ENCODE data around the gene RYR3.

The RYR3 gene

GRCh38 chr15:33500432-33501195, 189.8 kb downstream of the RYR3 start:
- in situ Hi-C loops (cut with HindIII; ENCODE audit: low sequenced_read_pairs) = no loop called here

- in situ Hi-C loops (cut with HindIII; ENCODE audit: low sequenced_read_pairs) = no loop called here
Measured at GRCh38 chr15:33503681-33504080, 192.9 kb downstream of the RYR3 start.

- in situ Hi-C loops (cut with HindIII; ENCODE audit: low sequenced_read_pairs) = no loop called here
Measured at GRCh38 chr15:33506781-33507296, 196.1 kb downstream of the RYR3 start.

- in situ Hi-C loops (cut with HindIII; ENCODE audit: low sequenced_read_pairs) = no loop called here
Measured at GRCh38 chr15:33508703-33509102, 197.9 kb downstream of the RYR3 start.

GRCh38 chr15:33515121-33515520, 204.4 kb downstream of the RYR3 start:
- in situ Hi-C loops (cut with HindIII; ENCODE audit: low sequenced_read_pairs) = no loop called here

GRCh38 chr15:33516563-33516962, 205.8 kb downstream of the RYR3 start:
- in situ Hi-C loops (cut with HindIII; ENCODE audit: low sequenced_read_pairs) = no loop called here

- in situ Hi-C loops (cut with HindIII; ENCODE audit: low sequenced_read_pairs) = no loop called here
Measured at GRCh38 chr15:33517944-33518343, 207.2 kb downstream of the RYR3 start.

- in situ Hi-C loops (cut with HindIII; ENCODE audit: low sequenced_read_pairs) = no loop called here
Measured at GRCh38 chr15:33518421-33518820, 207.7 kb downstream of the RYR3 start.

- in situ Hi-C loops (cut with HindIII; ENCODE audit: low sequenced_read_pairs) = no loop called here
Measured at GRCh38 chr15:33524274-33524673, 213.5 kb downstream of the RYR3 start.

GRCh38 chr15:33526532-33526931, 215.8 kb downstream of the RYR3 start:
- in situ Hi-C loops (cut with HindIII; ENCODE audit: low sequenced_read_pairs) = no loop called here

GRCh38 chr15:33533197-33533596, 222.4 kb downstream of the RYR3 start:
- in situ Hi-C loops (cut with HindIII; ENCODE audit: low sequenced_read_pairs) = no loop called here

GRCh38 chr15:33534642-33535041, 223.9 kb downstream of the RYR3 start:
- in situ Hi-C loops (cut with HindIII; ENCODE audit: low sequenced_read_pairs) = no loop called here

GRCh38 chr15:33535135-33535534, 224.4 kb downstream of the RYR3 start:
- in situ Hi-C loops (cut with HindIII; ENCODE audit: low sequenced_read_pairs) = no loop called here

GRCh38 chr15:33539825-33540573, 229.2 kb downstream of the RYR3 start:
- in situ Hi-C loops (cut with HindIII; ENCODE audit: low sequenced_read_pairs) = no loop called here

- in situ Hi-C loops (cut with HindIII; ENCODE audit: low sequenced_read_pairs) = no loop called here
Measured at GRCh38 chr15:33543957-33544356, 233.2 kb downstream of the RYR3 start.

- in situ Hi-C loops (cut with HindIII; ENCODE audit: low sequenced_read_pairs) = no loop called here
Measured at GRCh38 chr15:33545866-33546265, 235.1 kb downstream of the RYR3 start.

- in situ Hi-C loops (cut with HindIII; ENCODE audit: low sequenced_read_pairs) = no loop called here
Measured at GRCh38 chr15:33547876-33548275, 237.1 kb downstream of the RYR3 start.

GRCh38 chr15:33551860-33552259, 241.1 kb downstream of the RYR3 start:
- in situ Hi-C loops (cut with HindIII; ENCODE audit: low sequenced_read_pairs) = no loop called here

GRCh38 chr15:33553157-33553556, 242.4 kb downstream of the RYR3 start:
- in situ Hi-C loops (cut with HindIII; ENCODE audit: low sequenced_read_pairs) = no loop called here

GRCh38 chr15:33559207-33559890, 248.6 kb downstream of the RYR3 start:
- in situ Hi-C loops (cut with HindIII; ENCODE audit: low sequenced_read_pairs) = no loop called here

GRCh38 chr15:33561407-33561806, 250.6 kb downstream of the RYR3 start:
- in situ Hi-C loops (cut with HindIII; ENCODE audit: low sequenced_read_pairs) = no loop called here

- in situ Hi-C loops (cut with HindIII; ENCODE audit: low sequenced_read_pairs) = no loop called here
Measured at GRCh38 chr15:33561967-33562366, 251.2 kb downstream of the RYR3 start.
